Heart left ventricle (tissue), 13 donors: ENCODE measurements around the gene DSCAM.

Experiments used
- CTCF ChIP-seq, 12 donors: fragments of 200-600 bp; sonication (generic) in 4 of 12; IDR thresholded peaks; one replicate each; pipeline versions ENCODE4 v1.5.0 to v1.8.0; 2018 to 2022; ENCODE audit warnings: antibody characterized with exemption in 12 of 12, mild to moderate bottlenecking in 5 of 12
- POLR2A ChIP-seq, 2 donors: fragments of 450-650 bp; IDR thresholded peaks; one replicate each; pipeline ENCODE4 v1.6.1; 2017; ENCODE audit warnings: antibody characterized with exemption in 2 of 2, mild to moderate bottlenecking in 2 of 2, moderate library complexity in 2 of 2
- donor health status: ischemic (EF 13 %, LVEDD 7.1; RV severe dilation, severe dysfunction).
- donor health status: DM: no; HTN: yes; CAD: no.
- donor health status: DM: no; HTN: no; CAD: no.
- donor health status: ischemic (EF 25% LVEDD 6.9; RV normal size, moderate dysfunction).
- donor health status: ischemic (EF 25% LVEDD 5.7; RV mildly dilated, moderate dysfunction).
- donor health status: ischemic (EF 35%, LVEDD 5.7; RV mildly dilated, moderate dysfunction).
- donor health status: nonischemic (EF 11% LVEDD 7.7; RV severe dilation, severe dysfunction).
- donor health status: DM: yes; HTN: yes; CAD: no.
- donor health status: PGD.
- donor health status: ischemic (EF 29% LVEDD 5.4; RV normal size, mild dysfunction).
- donor health status: nonischemic (EF 23%, LVEDD 6.1; RV moderate dilation, normal function).

DNA sequence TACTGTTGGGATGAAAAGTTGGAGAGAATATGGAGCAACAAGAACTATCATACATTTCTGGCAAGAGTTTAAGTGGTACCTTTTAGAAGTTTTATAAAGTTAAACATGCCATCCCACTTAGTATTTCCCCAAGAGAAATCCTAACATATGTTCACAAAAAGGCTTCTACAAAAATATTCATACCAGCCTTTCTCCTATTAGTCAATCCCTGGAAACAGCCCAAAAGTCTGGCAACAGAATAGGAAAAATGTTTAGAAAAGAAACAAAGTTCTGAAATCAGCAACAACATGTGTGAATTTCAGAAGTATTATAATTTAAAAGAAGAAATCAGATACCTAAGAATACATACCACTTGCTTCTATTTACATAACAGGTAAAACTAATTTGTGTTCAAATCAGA lies 271.0 kb downstream of the DSCAM start:
- TF ChIP-seq POLR2A (IDR thresholded peaks at IDR 0.05) (no peak), CTCF (IDR thresholded peaks at IDR 0.05) (no peak)
